MCF 10A (cell line): ENCODE measurements around the gene AGBL4. TPM values are rescaled to one million over a fixed set of nuclear protein-coding genes. Genes with fewer than 3 reads are reported as not detected.

ENCODE experiments used
- BruUV-seq: library from RNA; stranded (reverse); fragments of 400-500 nt; replicated peaks from 2 replicates; lab custom pipeline; 2021; lab: Mats Ljungman, UMichigan
- CTCF ChIA-PET: fragments of 300-600 bp; sonication (Branson Sonifier 250); formaldehyde crosslinking; extraction: SDS; loops from one replicate; lab custom pipeline; 2021; ENCODE audit warnings: antibody characterized with exemption, inconsistent platforms; lab: Yijun Ruan, JAX
- POLR2A ChIA-PET: fragments of 300-600, 350-650 bp; sonication (Branson Sonifier 250); formaldehyde crosslinking; extraction: SDS; loops from one replicate; lab custom pipeline; 2020; ENCODE audit warnings: antibody characterized with exemption, inconsistent platforms; lab: Yijun Ruan, JAX
- DNase-seq: peaks from one replicate; pipeline ENCODE4 v3.0.0-alpha.2; 2018; ENCODE audit not compliant: unreplicated experiment
- H3K27ac Mint-ChIP-seq: one replicate; pipeline ENCODE4 v1.8.0; 2022; ENCODE audit warnings: mild to moderate bottlenecking, low read depth, mixed read lengths; ENCODE audit not compliant: unreplicated experiment
- H3K27me3 Mint-ChIP-seq: one replicate; pipeline ENCODE4 v1.8.0; 2022; ENCODE audit warnings: mixed read lengths; ENCODE audit not compliant: insufficient read depth, unreplicated experiment
- H3K36me3 Mint-ChIP-seq: one replicate; pipeline ENCODE4 v1.8.0; 2022; ENCODE audit warnings: mild to moderate bottlenecking, moderate library complexity, mixed read lengths; ENCODE audit not compliant: insufficient read depth, unreplicated experiment
- H3K4me1 Mint-ChIP-seq: one replicate; pipeline ENCODE4 v1.8.0; 2022; ENCODE audit warnings: mixed read lengths; ENCODE audit not compliant: insufficient read depth, unreplicated experiment
- H3K4me3 Mint-ChIP-seq: one replicate; pipeline ENCODE4 v1.8.0; 2022; ENCODE audit warnings: mild to moderate bottlenecking, moderate library complexity, mixed read lengths; ENCODE audit not compliant: unreplicated experiment
- H3K9me3 Mint-ChIP-seq: one replicate; pipeline ENCODE4 v1.8.0; 2022; ENCODE audit warnings: mixed read lengths; ENCODE audit not compliant: unreplicated experiment
- intact Hi-C: fragments of 100-400 bp; cut with micrococcal nuclease; formaldehyde crosslinking; loops from 2 replicates; pipeline ENCODE4 v1.14.1; 2022
- total RNA-seq: library from RNA; stranded (reverse); gene quantifications from 2 replicates; pipeline ENCODE4 v1.2.3, GENCODE V29; 2022
- TF ChIP-seq, protein P1 (sequence below): fragments of 200-600 bp; IDR thresholded peaks from one replicate; pipeline ENCODE4 v1.8.0; 2022; ENCODE audit warnings: antibody characterized with exemption, mild to moderate bottlenecking; ENCODE audit not compliant: unreplicated experiment

AGBL4 gene
- total RNA-seq, 1 experiment from 2014 or later, result not detected

DNA sequence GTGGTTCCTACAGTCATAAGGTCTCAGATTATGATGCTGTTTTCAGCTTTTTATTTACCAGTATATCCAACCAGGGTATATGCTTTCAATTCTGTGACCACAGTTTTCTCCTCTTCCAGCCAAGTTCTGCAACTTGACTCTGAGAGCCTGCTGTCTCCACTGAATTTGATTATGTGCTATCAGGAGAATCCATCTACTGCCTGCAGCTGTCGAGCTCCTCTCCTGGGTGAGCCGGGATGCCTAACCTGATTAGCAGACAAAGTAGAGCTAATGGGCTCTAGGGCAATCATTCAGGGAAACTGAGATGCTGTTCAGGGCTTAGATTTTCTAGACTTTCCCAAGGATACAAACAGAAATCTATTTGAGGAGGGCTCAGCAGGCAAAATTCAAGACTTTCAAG is 975.6 kb downstream of the AGBL4 start:
- no peak overlapping the region for H3K4me3 Mint-ChIP-seq
- no peak for DNase-seq
- no peaks in the 10 kb centered on the region for H3K4me1 Mint-ChIP-seq
- intact Hi-C loops, result no loop called here
- no TSS peak for BruUV-seq
- no peaks in the 10 kb centered on the region for H3K9me3 Mint-ChIP-seq
- H3K36me3 Mint-ChIP-seq, result peaks cover 6% of the 10 kb centered on the region
- POLR2A ChIA-PET, result no interaction called here
- no peak overlapping the region for H3K27ac Mint-ChIP-seq
- CTCF ChIA-PET, result interaction anchor here (0.6 kb wide), 1 partner anchor 379 kb away, joined by 3 read pairs; no protein-coding TSS in a partner anchor
- no peaks in the 10 kb centered on the region for H3K27me3 Mint-ChIP-seq
- TF ChIP-seq, protein P1, sequence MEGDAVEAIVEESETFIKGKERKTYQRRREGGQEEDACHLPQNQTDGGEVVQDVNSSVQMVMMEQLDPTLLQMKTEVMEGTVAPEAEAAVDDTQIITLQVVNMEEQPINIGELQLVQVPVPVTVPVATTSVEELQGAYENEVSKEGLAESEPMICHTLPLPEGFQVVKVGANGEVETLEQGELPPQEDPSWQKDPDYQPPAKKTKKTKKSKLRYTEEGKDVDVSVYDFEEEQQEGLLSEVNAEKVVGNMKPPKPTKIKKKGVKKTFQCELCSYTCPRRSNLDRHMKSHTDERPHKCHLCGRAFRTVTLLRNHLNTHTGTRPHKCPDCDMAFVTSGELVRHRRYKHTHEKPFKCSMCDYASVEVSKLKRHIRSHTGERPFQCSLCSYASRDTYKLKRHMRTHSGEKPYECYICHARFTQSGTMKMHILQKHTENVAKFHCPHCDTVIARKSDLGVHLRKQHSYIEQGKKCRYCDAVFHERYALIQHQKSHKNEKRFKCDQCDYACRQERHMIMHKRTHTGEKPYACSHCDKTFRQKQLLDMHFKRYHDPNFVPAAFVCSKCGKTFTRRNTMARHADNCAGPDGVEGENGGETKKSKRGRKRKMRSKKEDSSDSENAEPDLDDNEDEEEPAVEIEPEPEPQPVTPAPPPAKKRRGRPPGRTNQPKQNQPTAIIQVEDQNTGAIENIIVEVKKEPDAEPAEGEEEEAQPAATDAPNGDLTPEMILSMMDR, result no peak

DNA sequence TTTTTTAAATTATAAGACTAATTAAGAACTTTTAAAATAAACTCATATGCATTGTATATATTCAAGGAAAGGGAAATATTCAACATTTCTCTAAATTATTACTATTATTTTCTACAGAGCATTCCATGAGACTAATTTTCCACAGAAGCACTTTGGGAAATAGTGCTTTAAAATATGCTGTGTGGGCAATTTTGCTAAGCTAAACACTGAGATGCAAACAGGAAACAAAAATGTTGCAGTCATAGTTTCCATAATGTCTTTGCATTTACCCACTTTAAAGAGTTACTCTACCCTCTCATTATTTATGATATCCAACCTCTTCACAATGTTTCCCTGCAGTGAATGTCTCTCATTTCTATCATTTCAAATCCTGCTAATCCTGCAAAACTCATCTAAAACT is 977.4 kb downstream of the AGBL4 start:
- ChIA-PET POLR2A (no interaction called here), CTCF (interaction anchor here (1.4 kb wide), 1 partner anchor 131 kb away, joined by 3 read pairs; no protein-coding TSS in a partner anchor)
- intact Hi-C loops, result no loop called here
- no peaks in the 10 kb centered on the region for H3K9me3 Mint-ChIP-seq
- peaks cover 6% of the 10 kb centered on the region for H3K36me3 Mint-ChIP-seq
- no peaks in the 10 kb centered on the region for H3K4me1 Mint-ChIP-seq
- TF ChIP-seq, protein P1, result no peak
- BruUV-seq, result no TSS peak
- no peak for DNase-seq
- no peak overlapping the region for H3K4me3 Mint-ChIP-seq
- no peaks in the 10 kb centered on the region for H3K27me3 Mint-ChIP-seq
- no peak overlapping the region for H3K27ac Mint-ChIP-seq

DNA sequence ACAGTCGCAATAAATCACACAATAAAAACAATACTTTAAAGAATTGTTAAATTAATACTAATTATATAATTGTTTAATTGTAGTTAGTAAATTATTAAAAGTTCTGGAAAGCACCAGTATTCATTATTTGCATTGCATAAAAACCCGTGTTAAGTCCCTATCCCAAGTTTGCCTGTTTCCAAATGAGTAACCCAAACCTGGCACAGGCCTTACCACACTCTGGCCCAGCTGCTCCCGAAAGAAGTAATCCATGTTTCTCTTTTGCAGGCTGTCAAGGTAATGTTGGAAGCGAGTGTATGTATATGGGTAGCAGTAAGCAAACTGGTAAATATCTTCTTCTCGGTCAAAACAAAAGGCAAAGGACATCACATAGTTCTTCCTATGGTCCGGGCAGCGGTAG is 978.4 kb downstream of the AGBL4 start:
- intact Hi-C loops, result no loop called here
- CTCF ChIA-PET, result no interaction called here
- Mint-ChIP-seq H3K4me1 (no peaks in the 10 kb centered on the region), H3K27ac (no peak overlapping the region), H3K27me3 (no peaks in the 10 kb centered on the region), H3K4me3 (no peak overlapping the region), H3K36me3 (peaks cover 6% of the 10 kb centered on the region), H3K9me3 (no peaks in the 10 kb centered on the region)
- DNase-seq, result no peak
- POLR2A ChIA-PET, result no interaction called here
- no TSS peak for BruUV-seq
- TF ChIP-seq, protein P1, result no peak

DNA sequence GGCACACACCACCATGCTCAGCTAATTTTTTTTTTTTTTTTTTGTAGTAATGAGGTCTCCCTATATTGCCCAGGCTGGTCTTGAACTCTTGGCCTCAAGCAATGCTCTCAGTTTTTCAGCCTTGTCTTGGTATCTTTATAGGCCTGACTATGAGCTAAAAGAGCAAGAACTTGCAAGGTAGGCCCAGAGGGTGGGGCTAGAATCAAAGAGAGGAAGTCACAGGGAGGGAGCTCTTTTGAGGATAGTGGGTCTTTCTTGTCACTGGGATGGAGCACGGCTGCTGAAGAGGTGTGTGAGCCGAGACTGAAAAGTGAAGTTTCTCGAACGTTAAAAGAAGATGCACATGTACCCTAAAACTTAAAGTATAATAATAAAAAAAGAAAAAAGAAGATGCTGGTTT is 987.1 kb downstream of the AGBL4 start:
- Mint-ChIP-seq H3K36me3 (no peaks in the 10 kb centered on the region), H3K9me3 (no peaks in the 10 kb centered on the region)

More for the DNA sequence above, 987.1 kb downstream of the AGBL4 start:
- TF ChIP-seq, protein P1, result no peak
- ChIA-PET CTCF (interaction anchor here (0.6 kb wide), 1 partner anchor 57 kb away, joined by 3 read pairs; no protein-coding TSS in a partner anchor), POLR2A (interaction anchor here (0.7 kb wide), 1 partner anchor 122 kb away, joined by 3 read pairs; no protein-coding TSS in a partner anchor)
- no peak overlapping the region for H3K27ac Mint-ChIP-seq
- H3K27me3 Mint-ChIP-seq, result no peaks in the 10 kb centered on the region
- no peak for DNase-seq
- intact Hi-C loops, result no loop called here
- no peak overlapping the region for H3K4me3 Mint-ChIP-seq
- no peaks in the 10 kb centered on the region for H3K4me1 Mint-ChIP-seq
- no TSS peak for BruUV-seq
